ENCODE measurements around the gene MXD3. TPM values are rescaled to one million over a fixed set of nuclear protein-coding genes. Genes with fewer than 3 reads are reported as not detected.

Gene MXD3
- total and polyA plus RNA-seq, 2 donors (not counting 3 experiments of a cell fraction or from before 2014, with no cell fraction given) = 38.4 to 44.2 TPM

- ChIA-PET POLR2A (no interaction called here), CTCF (interaction anchor here (1.0 to 6.3 kb wide), 4 partner anchors 11 to 28 kb away, joined by 3 to 31 read pairs (median 4); no protein-coding TSS in a partner anchor)
- intact Hi-C loops (cut with micrococcal nuclease) (no loop called here), dilution Hi-C loops (cut with MboI; ENCODE audit: extremely low pct_ligation_motif_present, low sequenced_read_pairs) (no loop called here)
- no peak overlapping the region for H3K4me2 ChIP-seq (ENCODE audit: insufficient read depth, low read length)
- no peaks in the 10 kb centered on the region for H4K20me1 ChIP-seq (replicated peaks; ENCODE audit: control insufficient read depth, extremely low read depth, insufficient read depth, low read length)
- H3K36me3 ChIP-seq (ENCODE audit: control insufficient read depth in 2 of 2, extremely low read depth in 1 of 2, insufficient read depth in 2 of 2, low read length in 2 of 2) = no peaks in the 10 kb centered on the region
- no peak overlapping the region for H3K4me3 ChIP-seq (replicated peaks in 1 of 3; ENCODE audit: insufficient read depth in 1 of 3, low read depth in 1 of 3, low read length in 3 of 3)
- DNase-seq (ENCODE audit: low read depth, low spot score) = no peak
- no peaks in the 10 kb centered on the region for H3K9me1 ChIP-seq (replicated peaks; ENCODE audit: control insufficient read depth, extremely low read depth, insufficient read depth, low read length)
- H3K9ac ChIP-seq (replicated peaks; ENCODE audit: extremely low read depth, insufficient read depth, low read length) = no peak overlapping the region
- BruUV-seq (replicated peaks) = no TSS peak
- peaks cover 5% of the 10 kb centered on the region for H3K79me2 ChIP-seq (ENCODE audit: control insufficient read depth, insufficient read depth, low read length)
- H3K27me3 ChIP-seq (ENCODE audit: control insufficient read depth in 2 of 2, insufficient read depth in 2 of 2, low read length in 2 of 2) = no peaks in the 10 kb centered on the region
- peaks cover 21% of the 10 kb centered on the region for H3K4me1 ChIP-seq (ENCODE audit: control insufficient read depth, extremely low read depth, insufficient read depth, low read length)
- H3K27ac ChIP-seq (ENCODE audit: insufficient read depth, low read depth, low read length) = no peak overlapping the region
- no peaks in the 10 kb centered on the region for H3K9me3 ChIP-seq (replicated peaks; ENCODE audit: control insufficient read depth, insufficient read depth, low read length)
- FAIRE-seq = no peak
- TF ChIP-seq POLR2A (IDR thresholded peaks at IDR 0.05; ENCODE audit: low read depth, low read length) (no peak), GATA2 (IDR thresholded peaks at IDR 0.05; ENCODE audit: insufficient read depth, insufficient read length, low read depth, low read length) (no peak), JUN (IDR thresholded peaks at IDR 0.05; ENCODE audit: borderline replicate concordance, insufficient read depth, insufficient read length, low read depth) (no peak), MYC (IDR thresholded peaks at IDR 0.05; ENCODE audit: low read depth, low read length) (no peak), CTCF (IDR thresholded peaks at IDR 0.05; ENCODE audit: extremely low read depth in 1 of 2, insufficient read depth in 1 of 2, low read depth in 1 of 2, low read length in 2 of 2) (no peak)
- TF ChIP-seq, protein P1, sequence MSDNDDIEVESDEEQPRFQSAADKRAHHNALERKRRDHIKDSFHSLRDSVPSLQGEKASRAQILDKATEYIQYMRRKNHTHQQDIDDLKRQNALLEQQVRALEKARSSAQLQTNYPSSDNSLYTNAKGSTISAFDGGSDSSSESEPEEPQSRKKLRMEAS (IDR thresholded peaks at IDR 0.05; ENCODE audit: insufficient read depth, insufficient read length) = no peak
- no peak overlapping the region for H2AFZ ChIP-seq (ENCODE audit: low read depth, low read length)
Measured at GRCh38 chr5:177355868-177356168, 44.1 kb upstream of the MXD3 start.

All from endothelial cell of umbilical vein (primary cell).